Measurements from ENCODE around the gene PKP4.

DNA sequence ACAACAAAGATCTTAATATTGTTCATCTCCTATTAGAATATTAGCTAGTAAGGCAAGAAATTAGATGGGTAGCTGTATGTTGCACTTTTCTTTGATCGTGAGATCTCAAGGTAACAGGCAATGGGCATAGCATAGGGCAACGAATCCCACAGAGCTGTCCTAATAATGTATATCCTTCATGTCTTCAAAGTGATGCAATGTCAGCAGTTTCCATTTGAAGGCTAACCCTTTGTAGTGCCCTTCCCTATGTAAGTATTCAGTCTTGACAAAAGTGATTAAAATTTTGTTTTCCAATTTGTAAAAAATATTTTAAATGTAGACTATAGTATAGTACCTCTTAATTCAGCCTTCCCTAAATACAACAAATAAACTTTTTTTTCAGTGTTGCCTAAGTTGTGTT lies 112.5 kb downstream of the PKP4 start:
- no peak for TF ChIP-seq CTCF (conservative IDR thresholded peaks at IDR 0.05; ENCODE audit: low read depth in 2 of 2)
- no peak for TF ChIP-seq EZH2phosphoT487 (IDR thresholded peaks at IDR 0.05; ENCODE audit: unreplicated experiment)
- TF ChIP-seq, protein P1, sequence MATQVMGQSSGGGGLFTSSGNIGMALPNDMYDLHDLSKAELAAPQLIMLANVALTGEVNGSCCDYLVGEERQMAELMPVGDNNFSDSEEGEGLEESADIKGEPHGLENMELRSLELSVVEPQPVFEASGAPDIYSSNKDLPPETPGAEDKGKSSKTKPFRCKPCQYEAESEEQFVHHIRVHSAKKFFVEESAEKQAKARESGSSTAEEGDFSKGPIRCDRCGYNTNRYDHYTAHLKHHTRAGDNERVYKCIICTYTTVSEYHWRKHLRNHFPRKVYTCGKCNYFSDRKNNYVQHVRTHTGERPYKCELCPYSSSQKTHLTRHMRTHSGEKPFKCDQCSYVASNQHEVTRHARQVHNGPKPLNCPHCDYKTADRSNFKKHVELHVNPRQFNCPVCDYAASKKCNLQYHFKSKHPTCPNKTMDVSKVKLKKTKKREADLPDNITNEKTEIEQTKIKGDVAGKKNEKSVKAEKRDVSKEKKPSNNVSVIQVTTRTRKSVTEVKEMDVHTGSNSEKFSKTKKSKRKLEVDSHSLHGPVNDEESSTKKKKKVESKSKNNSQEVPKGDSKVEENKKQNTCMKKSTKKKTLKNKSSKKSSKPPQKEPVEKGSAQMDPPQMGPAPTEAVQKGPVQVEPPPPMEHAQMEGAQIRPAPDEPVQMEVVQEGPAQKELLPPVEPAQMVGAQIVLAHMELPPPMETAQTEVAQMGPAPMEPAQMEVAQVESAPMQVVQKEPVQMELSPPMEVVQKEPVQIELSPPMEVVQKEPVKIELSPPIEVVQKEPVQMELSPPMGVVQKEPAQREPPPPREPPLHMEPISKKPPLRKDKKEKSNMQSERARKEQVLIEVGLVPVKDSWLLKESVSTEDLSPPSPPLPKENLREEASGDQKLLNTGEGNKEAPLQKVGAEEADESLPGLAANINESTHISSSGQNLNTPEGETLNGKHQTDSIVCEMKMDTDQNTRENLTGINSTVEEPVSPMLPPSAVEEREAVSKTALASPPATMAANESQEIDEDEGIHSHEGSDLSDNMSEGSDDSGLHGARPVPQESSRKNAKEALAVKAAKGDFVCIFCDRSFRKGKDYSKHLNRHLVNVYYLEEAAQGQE (IDR thresholded peaks at IDR 0.05; ENCODE audit: unreplicated experiment), result no peak
